DMS53 treated with DMSO at 0.1 percent for 48 hours (cell line): ENCODE results near the gene PEX1.
"Not testable (repeated sequence)": the region's sequence is repeated elsewhere in the genome, so short reads cannot be mapped to it uniquely, and the experiment has no call there.

Source experiments
- DNase-seq: peaks from one replicate; lab custom pipeline; 2025; ENCODE audit not compliant: unreplicated experiment; lab: John Stamatoyannopoulos, UW

Gene PEX1

DNA sequence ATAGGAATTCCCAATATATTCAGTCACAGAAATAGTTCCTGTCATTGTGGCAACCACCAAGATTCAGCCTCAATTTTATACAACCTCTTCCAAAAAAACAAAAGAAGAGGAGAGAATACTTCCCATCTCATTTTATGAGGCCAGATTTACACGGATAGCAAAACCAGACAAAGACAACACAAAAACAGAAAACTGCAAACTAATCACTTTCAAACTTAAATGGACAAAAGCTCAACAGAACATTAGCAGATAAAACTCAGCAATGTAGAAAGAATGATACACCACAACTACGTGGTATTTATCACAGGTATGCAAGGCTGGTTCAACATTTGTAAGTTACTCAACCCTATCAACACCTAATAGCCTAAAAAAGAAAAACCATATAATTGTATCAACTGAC lies 22.0 kb downstream of the PEX1 start:
- DNase-seq, result no peak

DNA sequence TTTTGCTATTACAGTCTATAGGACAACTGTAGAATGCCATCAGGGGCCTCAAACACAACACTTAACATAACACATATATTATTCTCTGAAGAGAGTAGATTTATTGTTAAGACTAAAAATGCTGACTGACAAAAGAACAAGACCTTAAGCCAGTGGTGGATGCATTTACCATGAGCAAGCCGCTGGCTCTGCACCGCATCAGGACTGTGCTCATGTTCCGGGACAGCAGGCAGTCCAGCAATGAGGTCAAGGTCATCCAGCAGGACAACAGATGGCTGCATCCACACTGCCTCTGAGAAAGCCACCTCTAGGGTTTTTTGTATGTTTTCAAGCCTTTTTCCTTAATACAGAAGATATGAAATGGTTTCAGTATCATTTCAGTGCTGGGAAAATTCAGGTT lies 23.8 kb downstream of the PEX1 start:
- no peak for DNase-seq

DNA sequence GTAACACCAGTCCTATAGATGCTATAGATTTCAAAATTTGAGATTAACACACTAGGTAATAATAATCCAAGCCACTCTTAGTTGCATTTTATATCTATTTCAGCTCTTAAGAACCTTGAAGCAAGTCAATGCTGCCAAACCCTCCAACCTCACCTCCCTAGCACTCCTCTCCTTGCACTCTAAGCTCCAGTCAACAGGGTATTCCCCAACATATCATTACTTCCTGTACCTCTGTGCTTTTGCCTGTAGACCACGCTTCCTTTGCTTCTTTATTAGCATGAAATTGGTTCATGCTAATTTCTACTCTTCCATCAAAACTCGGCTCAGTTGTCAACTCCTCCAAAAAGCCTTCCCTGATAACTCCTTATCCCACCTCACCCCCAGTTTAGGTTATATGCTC lies 24.6 kb downstream of the PEX1 start:
- DNase-seq, result no peak

DNA sequence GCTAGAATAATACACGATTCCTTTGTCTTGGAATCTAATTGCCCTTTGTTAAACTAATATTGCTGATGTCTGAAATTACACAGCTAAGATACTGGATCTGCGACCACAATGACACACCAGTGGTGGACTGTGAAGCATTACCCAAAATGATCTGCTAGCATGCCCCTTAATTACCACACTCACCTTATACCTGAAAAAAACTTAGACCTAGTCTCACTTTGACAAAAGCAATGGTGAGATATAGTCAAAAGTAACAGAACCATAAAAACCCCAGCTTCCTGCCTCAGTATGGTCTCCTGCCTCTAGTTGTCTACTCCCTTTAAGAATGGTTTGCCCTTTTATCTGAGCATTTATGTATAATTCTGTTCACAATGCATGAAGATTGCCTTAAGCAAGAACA lies 29.8 kb downstream of the PEX1 start:
- DNase-seq, result no peak

DNA sequence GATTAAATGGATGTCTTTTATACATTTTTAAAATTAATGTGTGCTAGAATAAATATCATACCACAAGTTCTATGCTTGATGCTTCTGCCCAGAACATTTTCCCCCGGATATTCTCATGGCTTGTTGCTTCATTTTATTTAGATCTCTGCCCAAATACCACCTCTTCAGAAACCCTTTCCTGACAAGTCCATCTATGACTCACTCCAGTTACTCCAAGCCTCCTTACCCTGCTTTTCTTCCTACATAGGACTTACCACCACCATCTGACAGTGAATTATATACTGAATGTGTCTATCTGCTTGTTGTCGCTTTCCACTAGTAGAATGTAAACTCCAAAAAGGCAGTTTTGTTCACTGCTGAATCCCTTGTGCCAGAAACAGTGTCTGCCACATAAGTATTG lies 31.4 kb downstream of the PEX1 start:
- DNase-seq, result no peak

DNA sequence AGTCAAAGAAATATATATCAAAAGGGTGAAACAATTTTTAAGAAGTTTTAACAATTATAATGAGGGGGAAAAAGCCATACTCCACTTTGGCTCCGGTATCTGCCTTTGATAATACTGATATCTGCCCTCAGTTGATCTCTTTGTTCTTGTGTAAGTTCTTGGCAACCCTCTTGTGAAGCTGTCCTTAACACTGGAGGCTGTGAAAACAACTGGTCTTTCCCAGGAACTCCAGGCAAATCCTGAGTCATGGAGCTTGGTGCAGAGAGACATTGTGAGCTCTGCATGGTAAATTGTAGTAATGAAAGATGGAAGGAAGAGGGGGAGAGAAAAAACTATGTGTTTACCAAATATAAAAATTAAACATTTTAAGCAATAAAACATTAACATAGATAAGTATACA lies 38.7 kb downstream of the PEX1 start:
- DNase-seq, result no peak

DNA sequence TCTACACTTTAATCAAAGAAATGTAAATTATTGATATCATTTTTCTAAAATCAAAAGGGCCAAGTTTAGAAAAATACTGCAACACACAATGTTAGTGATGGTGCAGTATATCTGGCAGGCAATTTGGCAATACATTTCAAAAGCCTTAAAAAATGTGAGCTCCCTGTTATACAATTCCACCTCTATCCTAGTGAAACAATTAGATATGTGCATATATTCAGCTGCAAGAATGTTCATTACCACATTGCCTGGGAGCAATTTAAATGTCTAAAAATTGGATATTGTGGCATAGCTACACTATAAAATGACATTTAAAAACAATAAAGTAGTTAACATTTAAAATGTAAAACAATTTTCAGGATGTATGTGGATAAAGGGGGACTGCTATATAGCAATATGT lies 40.5 kb downstream of the PEX1 start:
- no peak for DNase-seq

DNA sequence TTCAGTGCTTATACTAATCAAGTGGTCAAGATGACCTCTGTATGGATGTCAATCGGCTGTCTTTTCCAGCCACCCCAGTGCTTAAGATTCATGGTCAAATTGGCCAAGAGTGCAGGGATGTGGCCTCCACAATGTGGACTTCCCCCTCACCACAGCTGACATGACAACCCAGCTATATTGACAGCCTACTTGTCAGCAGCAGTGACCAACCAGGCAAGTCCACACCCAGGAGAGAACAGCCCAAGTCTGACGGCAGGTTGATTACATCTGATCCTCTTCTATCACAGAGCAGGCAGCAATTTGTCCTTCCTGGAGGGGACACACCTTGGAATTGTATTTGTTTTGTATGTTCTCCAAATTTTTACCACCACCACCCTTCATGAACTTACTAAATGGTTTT lies 42.3 kb downstream of the PEX1 start:
- DNase-seq, result no peak

DNA sequence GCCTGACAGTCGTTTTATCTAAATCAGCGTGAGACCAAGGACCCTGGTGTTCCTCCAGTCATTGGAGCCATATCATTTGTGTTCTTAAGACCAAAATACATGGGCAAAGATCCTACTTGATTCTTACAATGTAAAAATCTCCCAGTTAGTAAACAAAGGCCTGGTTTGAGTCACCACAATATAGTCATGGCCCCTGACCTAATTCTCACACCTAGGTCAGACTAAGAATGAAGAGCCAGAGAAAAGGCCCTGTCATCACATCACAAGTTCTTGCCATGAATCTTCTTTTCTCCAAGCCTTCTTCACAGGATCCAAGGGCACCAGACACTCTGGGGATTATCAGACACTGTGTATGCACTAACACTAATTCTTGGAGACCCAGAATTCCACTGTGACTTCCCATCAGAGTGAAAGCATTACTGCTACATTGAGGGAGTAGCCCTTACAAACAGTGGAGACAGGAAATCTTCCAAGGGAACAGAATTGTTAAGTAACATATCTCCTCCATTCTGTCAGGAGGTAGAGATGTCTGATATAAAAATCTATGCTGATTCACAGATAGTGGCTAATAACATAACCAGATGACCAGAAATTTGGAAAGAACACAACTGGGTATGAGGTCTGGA lies 42.9 kb downstream of the PEX1 start:
- no peak for DNase-seq

DNA sequence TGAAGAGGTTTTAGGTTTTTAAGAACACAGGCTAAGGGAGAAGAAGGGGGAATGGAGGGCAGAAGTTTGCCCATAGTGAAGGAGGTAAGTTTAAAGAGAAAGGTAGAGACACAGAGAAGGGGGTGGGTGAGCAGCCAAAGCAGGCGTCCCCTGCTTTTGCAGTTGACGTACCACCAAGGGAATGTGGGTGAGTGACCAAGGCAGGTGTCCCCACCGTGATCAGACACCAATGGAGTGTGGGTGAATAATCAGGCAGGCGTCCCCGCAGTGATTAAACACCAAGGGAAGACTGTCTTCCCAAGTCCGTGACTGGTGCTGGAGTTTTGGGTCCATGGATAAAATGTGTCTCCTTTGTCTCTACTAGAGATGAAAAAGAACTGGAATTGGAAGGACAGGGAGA lies 44.1 kb downstream of the PEX1 start:
- DNase-seq, result not testable (repeated sequence)

DNA sequence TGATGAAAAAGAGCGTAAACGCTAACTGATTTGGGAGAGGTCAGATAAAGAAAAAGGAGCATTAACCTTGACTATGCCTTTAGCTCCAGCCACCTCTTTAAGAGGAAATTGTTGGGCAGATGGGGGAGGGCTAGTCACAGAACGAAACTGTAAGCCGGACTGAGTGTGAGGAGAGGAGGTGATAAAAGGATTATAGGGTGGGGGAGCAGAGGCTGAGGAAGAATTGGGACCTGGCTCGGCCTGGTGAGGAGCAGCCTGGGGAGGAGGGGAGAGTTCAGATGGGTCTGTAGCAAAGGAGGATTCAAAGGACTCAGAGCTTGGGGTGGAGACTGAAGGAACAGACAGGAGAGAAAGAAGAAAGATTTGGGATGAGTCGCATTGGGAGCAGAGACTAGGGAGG lies 44.7 kb downstream of the PEX1 start:
- not testable (repeated sequence) for DNase-seq

DNA sequence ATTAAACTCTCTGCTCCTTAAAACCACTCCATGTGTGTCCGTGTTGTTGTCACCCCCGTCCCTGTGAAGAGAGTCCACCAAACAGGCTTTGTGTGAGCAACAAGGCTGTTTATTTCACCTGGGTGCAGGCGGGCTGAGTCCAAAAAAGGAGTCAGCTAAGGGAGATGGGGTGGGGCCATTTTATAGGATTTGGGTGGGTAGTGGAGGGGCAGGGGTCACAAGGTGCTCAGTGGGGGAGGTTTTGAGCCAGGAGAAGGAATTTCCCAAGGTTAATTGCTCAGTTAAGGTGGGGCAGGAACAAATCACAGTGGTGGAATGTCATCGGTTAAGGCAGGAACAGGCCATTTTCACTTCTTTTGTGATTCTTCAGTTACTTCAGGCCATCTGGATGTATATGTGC lies 49.2 kb downstream of the PEX1 start:
- not testable (repeated sequence) for DNase-seq

DNA sequence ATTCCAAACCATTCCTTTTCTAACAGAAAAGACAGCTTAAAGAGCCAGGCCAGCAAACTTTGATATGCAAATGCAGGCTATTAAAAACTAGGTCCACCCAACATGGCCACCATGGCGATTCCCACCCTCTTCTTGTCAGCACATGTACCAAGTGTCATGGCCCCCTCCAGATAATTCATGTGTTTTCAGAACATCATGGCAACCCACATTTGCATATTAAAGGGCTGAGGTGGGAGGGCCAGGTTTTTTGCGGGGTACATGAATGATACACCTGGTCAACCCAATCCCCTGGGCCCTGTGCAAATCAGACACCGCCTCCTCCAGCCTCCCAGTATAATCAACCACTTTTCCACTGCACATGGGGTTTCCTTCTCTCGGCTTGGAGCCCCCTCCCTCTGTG lies 49.6 kb downstream of the PEX1 start:
- DNase-seq, result no peak

DNA sequence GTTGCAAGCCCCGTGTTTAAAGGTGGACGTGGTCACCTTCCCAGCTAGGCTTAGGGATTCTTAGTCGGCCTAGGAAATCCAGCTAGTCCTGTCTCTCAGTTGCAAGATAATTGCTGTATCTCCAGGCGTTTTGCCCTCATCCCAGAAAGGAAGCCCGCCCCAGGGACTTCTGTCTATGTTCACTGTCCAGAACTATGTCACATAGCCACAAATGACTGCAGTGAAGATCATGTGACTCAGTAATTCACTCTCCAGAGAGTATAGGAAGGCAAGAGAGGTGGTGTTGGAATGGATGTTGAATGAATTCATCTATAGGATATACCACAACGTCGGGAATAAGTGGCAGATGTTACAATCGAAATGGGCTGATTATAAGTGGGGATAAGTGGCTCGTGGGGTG lies 50.2 kb downstream of the PEX1 start:
- DNase-seq, result no peak

DNA sequence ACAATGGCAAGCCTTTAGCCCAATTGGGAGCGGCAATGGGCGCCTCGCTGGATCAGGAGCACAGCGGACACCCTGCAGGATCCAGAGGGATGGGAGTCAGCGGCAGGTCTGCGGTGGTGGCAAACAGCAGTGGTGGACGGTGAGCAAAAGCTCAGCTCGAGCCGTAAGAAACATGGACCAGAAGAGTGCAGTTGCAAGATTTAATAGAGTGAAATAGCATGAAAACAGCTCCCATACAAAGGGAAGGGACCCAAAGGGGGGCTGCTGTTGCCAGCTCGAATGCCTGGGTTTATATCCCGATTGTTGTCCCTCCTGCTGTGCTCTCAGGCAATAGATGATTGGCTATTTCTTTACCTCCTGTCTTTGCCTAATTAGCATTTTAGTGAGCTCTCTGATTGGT lies 50.6 kb downstream of the PEX1 start, which contains the start of gene ERVW-1:
Gene ERVW-1 (minus strand): TSS at position 266 of the 400 bp plus-strand sequence. CDS start 7,565 bp downstream, outside the sequence.
- DNase-seq, result not testable (repeated sequence)

DNA sequence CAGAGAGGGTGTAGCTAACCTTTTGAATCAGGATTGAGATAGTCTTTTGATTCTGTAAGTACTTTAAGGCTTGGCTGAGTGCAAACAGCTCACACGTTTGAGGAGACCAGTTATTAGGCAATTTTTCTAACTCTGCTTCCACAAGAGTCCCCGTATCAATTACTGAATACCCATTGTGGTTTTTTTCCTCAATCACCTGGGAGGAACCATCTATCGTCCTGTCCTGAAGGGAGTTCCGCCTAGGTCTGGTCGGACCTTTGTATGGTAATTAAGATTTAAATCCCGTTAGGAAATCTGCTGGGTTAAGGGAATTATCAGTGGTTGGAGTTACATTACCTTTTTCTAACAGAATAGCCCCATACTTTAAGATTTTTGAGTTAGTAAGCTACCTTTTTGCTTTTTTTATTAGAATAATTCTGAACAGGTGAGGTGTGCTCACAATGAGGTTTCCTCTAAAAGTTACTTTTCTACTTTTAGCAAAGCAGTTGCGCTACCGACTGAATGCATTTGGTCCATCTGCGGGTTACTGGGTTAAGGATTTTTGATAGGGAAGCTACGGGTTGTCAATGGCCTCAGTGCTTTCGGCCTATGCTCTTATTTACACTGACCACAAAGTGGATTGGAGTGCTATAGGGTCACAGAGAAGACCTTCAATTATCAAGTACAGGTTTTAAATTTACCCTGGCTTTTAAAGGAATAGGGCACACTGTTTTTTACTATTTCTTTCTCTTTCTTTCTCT lies 52.3 kb downstream of the PEX1 start:
- not testable (repeated sequence) for DNase-seq

DNA sequence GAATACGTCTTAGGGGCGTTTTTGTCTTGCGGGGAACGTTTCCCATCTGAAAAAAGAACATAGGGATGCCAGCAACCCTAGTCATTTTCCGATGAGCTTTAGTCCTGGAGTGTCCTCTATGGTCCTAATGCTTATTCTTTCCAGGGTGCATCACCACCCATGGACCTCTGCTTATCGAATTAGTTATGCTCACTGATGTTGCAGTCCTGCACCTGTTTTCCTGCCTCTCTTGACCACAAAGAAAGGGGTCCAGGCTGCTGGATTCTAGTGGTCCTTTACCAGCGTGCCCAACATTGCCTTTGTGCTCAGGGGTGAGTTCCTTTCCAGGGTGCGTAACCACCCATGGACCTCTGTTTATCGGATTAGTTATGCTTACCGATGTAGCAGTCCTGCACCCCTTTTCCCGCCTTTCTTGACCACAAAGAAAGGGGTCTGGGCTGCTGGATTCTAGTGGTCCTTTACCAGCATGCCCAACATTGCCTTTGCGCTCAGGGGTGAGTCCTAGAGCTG lies 53.0 kb downstream of the PEX1 start:
- not testable (repeated sequence) for DNase-seq

DNA sequence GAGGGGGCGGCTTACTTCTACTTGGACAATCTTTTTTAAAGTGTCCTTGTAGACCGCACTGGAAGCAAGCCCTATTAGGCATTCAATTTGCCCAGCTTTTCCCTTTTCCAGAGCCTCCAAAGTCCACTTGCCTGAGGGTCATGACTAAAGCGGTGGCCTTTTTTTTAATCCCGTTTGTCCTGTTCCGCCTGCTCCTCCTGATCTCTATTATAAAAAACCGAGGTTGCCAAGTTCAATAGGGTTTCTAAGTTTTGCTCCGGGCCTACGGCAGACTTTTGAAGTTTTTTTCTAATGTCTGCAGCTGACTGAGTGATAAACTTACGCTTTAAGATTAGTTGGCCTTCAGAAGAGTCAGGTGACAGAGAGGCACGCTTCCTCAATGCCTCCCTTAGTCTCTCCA lies 54.3 kb downstream of the PEX1 start:
- DNase-seq, result not testable (repeated sequence)

DNA sequence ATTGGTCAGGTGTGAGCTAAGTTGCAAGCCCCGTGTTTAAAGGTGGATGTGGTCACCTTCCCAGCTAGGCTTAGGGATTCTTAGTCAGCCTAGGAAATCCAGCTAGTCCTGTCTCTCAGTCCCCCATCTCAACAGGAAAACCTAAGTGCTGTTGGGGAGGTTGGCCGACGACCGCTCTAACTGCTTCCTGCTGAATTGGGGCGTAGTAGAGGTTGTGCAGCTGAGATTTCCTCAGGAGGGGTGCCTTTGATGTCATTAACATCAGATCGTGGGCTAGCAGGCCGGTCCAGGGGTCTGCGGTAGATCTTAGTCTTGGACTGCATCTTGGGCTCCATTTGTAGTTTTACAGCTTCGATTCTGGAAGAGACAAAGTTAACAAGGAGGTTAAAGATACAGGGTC lies 59.7 kb downstream of the PEX1 start:
- DNase-seq, result not testable (repeated sequence)

DNA sequence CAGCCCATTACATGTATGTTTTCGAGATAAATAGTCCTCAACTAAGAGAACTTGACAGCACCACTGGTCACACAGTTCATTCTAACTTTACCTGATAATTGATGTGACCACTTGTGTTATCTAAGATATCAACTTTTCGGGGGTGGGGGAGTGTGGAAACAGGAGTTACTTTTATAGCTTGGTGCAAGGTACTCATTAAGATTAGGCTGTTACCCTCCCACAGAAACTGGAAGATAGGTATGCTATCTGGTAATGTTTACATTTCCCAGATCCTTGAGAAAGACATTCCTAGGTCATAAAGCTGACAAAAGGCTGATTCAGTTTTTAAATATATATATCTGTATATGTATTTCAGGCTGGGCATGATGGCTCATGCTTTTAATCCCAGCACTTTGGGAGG lies 61.6 kb downstream of the PEX1 start:
- no peak for DNase-seq

DNA sequence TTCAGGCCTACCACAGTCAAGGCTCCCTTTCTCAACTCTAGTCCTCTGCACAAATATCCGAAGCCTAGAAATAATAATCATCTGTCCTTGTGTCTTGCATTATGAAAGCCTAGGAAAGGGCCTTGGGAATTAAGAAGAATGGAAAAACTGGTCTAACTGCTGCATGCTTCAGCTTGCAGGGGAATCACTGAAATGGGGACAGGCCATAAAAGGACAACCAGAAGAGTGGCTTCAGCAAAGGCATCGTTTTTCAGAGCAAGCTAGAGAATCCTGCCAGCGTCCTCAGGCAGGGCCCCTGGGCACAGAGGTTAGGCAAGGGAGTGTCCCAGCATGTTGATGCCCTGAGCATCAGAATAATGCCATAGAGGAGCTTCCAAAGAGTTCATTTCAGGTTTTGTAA lies 63.8 kb downstream of the PEX1 start:
- no peak for DNase-seq

DNA sequence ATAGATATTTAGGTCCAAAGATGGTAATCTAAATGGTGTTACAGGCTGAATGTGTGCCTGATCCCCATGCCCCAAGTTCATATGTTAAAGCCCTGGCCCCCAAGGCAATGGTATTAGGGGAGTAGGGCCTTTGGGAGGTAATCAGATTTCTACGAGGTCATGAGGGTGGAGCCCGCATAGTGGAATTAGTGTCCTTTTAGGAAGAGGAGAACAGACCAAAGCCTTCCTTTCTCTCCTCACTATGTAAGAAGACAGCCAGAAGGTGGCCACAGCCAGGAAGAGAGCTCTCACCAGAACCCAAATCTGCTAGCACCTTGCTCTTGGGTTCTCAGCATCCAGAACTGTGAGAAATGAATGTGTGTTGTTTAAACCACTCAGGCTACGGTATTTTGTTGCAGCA lies 65.8 kb downstream of the PEX1 start:
- no peak for DNase-seq
